GM21381 (cell line): ENCODE measurements around the gene NDUFB7.
"Not testable (repeated sequence)": the region's sequence is repeated elsewhere in the genome, so short reads cannot be mapped to it uniquely, and the experiment has no call there.

Experiments
- ATAC-seq: cut with Tn5 transposase; IDR thresholded peaks from one replicate; pipeline ENCODE4 v1.9.1; 2021; ENCODE audit warnings: mild to moderate bottlenecking, moderate library complexity; ENCODE audit not compliant: unreplicated experiment

The NDUFB7 gene

DNA sequence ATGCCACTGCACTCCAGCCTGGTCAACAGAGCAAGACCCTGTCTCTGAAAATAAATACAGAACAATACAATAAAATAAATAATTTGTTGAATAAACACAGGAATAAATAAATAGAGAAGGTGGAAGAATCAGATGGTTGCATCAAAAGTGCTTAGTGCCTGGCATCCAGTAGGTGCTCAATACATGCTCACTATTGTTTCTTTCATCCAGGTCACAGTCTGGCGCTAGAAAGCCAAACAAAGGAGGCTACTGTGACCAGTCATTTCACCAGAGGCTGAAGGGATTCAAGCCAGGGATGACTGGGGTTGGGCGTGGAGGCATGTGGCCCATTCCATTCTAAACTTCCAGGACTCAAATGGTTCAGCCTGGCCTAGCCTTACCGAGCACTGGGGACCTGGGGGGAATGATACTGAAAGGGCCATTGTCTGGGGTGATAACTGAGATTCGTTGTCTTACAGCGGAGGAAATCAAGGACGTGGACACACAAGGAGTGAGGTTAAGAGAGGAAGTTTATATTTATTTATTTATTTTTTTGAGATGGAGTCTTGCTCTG, 3.6 kb upstream of the NDUFB7 start:
- ATAC-seq, result no peak

DNA sequence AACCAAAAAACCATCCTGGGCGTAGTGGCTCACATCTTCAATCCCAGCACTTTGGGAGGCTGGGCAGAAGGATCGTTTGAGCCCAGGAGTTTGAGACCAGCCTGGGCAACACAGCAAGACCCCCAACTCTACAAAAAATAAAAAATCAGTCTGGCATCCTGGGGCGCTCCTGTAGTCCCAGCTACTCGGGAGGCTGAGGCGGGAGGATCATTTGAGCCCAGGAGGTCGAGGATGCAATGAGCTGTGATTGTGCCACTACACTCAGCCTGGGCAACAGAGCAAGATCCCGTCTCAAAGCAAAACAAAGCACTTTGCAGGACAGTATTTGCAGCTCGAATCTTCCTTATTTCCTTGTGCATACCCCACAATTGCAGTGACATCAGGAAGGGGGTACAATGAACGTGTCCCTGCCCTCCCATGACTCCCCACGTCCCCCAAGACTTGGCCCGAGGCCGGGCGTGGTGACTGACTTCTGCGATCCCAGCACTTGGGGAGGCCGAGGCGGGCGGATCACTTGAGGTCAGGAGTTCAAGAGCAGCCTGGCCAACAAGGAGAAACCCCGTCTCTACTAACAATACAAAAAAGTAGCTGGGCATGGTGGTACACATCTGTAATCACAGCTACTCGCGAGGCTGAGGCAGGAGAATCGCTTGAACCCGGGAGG, 870 bp downstream of the NDUFB7 start:
- no peak for ATAC-seq

DNA sequence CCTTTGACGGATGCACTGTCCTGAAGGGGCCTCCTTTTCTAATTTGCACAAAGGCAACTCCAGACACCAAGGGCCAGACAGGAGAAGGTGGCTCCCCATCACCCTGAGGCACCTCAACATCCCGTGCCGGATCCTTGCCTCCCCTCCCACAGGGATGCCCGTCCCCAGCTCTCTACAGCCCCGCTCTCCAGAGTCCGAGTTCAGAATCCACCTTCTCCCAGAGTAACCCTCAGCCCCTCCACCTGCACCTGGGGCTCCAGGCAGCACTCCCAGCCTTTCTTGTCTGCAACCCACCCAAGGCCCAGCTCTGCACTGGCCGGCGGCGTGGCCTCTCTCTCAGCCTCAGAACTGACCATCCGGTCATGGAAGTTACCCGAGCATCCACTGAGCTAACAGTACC, 4.8 kb downstream of the NDUFB7 start:
- ATAC-seq, result no peak

DNA sequence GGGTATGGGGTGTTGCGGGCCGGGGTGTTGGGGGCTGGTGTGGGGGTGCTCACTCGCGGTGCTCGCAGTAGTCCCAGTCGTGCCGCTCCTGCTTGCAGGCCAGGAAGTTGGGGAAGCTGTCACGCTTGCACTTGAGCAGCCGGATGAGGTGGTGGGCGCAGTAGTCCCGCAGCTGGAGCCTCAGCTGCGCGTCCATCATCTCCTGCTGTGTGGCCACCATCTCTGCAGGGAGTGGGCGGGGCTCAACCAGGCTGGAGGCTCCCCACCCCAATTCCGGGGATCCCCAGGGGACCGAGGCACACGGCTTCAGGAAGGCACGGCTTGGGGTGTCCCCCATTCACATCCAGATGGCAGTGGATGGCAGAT, 5.2 kb downstream of the NDUFB7 start:
- ATAC-seq, result no peak

DNA sequence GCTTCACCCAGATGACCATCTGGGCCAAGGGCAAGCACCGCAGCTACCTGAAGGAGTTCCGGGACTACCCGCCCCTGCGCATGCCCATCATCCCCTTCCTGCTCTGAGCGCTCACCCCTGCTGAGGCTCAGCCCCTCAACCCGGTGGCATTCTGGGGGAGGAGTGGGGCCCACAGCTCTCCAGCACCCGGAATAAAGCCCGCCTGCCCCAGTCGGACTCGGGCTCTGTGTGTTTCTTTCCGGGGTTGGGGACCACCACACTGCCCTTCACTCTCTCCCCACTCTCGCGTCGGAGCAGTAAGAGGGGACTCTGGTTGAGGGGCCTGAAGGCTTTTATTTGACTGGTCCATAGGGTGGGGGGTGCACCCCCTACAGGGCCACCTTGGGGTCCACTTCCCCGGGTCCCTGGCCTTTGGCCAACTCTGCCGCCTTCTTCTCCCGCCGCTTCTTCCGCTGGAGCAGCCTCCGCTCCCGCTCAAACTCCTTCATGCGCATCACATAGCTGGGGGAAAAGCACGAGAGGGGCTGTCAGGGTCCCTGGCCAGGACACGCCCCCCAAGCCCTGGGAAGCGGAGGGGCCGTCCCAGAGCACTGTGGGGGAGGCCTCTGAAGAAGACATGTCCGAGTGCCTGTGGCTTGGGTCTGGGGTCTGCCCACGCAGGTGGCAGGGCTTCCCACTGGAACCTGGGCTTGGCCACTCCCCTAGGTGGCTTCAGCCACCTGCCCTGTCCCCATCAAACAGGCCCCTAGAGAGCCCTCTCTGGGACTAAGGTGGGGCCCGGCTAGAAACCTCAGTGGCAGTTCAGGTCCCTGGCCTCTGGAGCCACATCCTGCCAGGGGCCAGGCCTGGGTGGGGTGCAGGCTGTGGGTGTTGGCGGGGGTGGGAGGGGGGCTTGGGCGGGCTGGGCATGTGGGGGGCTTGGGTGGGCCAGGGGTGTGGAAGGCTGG, 5.8 kb downstream of the NDUFB7 start:
- no peak for ATAC-seq

DNA sequence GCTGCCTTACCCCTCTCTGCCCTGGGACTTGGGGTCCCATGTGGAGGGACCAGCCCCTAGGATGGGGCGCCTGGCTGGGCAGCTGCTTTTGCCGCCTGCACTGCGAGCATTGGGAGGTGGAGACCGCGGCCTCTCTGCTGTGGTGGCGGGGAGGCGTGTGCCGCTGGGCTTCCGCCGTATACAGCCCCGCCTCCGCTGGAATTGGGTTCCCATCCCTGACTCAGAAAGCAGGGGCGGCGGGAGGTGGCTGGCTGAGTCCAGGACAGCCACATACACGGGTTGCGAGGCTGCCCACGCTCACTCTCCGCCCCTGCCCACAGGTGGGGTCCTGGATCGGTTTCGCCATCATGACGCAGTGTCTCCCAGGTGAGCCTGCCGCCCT, 6.6 kb downstream of the NDUFB7 start:
- ATAC-seq, result no peak

DNA sequence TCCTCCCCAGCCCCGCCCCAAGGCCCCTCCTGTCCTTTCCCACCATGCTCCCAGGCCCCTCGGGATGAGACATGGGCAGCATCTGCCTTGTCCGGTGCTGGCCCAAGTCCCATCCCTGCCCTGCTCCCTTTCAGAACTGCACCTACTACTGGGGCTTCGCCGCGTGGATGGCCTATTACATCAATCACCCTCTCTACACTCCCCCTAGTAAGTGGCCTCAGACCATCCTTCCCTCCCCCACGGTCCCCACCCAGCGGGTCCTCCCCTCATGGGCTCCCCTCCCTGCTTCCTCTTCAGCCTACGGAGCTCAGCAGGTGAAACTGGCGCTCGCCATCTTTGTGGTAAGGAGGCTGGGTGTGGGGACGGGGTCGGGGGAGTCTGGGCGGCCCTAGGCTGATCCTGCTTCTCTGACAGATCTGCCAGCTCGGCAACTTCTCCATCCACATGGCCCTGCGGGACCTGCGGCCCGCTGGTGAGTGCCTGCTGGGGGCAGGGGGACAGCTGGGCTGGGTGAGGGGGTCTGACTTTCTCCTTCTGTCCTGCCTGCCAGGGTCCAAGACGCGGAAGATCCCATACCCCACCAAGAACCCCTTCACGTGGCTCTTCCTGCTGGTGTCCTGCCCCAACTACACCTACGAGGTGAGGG, 7.1 kb downstream of the NDUFB7 start:
- not testable (repeated sequence) for ATAC-seq

DNA sequence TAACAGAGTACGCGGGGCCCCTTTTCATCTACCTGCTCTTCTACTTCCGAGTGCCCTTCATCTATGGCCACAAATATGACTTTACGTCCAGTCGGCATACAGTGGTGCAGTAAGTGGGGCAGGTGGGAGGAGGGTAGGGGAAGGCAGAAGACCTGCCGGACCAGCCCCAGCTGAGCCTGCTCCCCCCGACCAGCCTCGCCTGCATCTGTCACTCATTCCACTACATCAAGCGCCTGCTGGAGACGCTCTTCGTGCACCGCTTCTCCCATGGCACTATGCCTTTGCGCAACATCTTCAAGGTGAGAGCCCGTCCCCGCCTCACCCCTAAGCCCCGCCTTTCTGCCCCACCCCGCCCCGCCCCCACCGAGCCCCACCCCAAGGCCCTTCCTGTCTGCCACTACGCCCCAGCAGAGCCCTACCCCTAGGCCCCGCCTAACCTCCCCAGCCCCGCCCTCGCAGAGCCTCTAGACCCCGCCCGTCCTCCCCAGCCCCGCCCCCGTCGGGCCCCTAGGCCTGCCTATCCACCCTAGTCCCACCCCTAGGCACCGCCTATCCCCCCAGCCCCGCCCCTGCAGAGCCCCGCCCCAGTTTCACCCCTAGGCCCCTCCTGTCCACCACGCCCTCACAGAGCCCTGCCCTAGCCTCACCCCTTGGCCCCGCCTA, 7.7 kb downstream of the NDUFB7 start:
- ATAC-seq, result no peak

DNA sequence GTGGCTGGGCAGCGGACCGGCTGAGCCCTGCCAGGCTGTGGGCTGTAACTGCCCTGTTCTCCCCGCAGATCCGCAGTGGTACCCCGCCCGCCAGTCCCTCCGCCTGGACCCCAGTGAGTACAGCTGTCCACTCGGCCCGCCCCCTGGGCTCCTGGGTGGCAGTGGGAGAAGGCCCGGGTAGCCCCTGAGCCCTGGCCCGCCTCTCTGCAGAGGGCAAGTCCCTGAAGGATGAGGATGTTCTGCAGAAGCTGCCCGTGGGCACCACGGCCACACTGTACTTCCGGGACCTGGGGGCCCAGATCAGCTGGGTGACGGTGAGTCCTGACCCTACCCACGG, 8.3 kb downstream of the NDUFB7 start:
- ATAC-seq, result no peak

DNA sequence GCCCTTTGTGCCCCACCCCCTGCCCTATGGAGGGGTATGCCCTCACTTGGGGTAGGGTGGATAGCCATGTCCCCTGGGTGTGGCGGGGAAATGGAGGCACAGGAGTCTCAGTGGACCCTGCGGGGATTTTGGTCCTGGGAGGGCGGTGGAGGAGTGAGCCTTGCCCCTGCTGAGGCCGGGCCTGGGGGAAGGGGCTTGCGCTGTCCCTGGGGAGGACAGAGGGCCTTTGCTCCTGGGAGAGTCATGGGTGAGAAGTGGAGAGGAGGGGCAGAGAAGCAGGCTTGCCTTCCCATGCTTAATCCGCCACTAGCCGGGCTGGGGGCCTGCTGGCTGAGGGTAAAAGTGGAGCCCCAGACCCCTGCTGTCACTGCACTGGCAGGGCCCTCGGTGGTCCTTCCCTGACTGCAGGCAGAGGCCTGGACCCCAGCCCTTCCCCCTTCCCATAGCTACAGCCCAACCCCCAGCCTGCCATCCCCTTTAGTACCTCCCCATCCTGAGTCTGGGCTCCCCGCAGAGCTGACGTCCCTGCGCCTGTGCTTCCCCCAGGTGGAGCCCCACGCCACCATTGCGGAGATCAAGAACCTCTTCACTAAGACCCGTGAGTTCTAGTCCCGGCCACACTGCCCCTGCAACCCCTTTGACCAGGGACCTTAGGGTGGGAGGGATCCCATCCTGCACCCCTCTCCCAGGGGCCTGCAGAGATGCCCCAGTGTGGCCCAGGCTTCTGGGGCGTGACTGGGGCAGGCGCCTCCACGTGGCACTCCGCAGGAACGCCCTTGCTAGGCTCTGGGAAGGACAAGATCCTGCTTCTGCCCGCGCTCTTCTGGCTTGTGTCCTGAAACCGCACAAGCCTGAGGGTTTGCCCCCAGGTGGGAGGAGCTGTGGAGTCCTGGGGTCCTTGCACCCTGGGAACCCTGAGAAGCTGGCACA, 8.9 kb downstream of the NDUFB7 start:
- ATAC-seq, result no peak

DNA sequence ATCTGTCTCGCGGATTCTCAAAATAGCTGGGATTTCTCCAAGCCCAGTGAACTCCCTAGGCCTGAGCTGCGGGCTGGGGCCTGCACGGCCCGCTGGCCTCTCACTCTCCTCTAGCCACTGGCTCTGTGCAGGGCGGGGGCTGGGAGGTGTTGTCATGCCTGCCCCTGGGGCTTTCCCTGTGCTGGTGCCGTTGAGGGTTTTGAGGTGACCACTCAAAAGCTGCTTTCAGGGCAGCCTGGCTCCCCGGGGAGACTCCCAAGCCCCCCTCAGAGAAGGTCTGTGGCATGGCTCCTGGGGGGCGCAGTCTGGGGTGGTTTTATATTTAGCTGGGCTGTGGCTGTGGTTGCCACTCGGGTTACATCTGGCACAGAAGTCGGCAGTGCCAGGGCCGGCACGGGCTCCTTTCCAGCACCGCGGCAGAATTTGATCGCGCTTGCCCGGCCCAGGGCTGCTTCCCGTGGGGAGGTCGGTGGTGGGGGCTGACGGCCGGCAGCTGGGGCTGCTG, 10.0 kb downstream of the NDUFB7 start:
- no peak for ATAC-seq

DNA sequence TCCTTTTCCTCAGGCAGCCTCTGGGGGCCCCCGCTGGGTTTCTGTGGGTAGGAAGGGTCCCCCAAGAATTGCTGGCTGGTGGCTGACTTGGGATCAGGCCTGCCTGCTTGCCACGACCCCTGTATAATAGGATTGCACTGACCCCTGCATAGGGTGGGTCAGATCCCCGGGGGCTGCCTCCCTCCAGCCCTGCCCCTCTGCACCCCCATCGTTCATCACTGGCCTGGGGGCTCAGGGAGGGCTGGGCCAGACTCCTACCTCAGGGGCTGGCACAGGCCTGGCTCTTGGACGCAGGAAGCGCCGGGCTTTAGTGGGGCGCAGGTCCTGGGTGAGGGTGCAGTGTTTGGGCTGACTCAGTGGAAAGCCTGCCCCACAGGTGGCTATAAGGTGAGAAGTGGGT, 10.6 kb downstream of the NDUFB7 start:
- no peak for ATAC-seq

DNA sequence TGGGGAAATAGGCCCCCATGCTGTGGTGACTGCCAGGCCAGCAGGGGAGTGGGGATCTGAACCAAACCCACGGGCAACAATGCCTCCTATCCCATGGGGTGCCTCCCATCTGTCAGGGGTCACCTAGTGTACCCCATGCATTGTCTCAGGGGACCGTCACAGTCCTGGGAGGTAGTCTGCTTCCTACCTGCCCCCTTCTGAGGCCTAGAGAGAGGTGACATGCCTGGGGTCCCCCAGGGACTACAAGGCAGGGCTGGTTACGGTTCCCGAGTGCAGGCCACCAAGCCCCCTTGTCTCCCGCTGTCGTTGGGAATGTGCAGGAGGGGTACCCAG, 11.1 kb downstream of the NDUFB7 start:
- no peak for ATAC-seq

DNA sequence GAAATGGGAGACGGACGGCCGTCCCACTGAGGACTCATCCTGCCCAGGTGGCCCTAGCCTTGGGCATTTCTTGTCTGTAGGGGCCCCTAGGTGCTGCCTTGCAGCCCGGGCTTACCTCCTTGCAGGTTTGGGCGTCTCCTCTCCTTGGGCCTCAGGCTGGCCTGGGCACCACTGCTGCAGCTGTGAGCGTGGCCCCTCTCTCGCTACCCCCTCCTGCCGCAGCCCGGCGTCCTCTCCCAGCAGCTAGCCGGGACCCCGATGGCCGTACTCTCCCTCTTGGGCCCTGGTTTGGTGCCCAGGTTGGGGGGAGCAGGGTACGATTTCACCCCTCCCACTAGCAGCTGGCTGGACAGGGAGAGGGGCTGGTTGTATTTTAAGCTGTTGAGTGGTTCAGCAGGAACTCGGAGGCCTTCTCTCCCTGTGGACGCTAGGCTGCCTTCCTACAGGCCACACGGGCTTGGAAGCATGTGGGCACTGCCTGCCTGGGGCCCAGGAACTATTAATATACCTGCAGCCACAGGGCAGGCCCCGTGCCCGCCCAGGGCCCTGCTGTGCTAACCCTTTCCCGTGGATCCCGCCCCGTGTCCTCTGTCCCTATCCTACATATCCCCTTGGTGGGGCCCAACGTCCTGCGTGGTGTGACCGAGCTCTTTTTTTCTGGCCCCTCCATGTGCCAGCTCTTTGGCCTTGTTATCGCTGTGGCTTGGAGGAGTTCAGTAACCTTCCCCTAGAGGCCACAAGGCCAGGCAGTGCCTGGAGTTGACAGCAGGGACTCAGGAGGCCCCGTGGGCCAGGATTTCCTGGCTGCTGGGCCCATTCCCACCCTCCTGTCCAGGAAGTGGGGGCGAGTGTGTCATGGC, 11.7 kb downstream of the NDUFB7 start:
- no peak for ATAC-seq

DNA sequence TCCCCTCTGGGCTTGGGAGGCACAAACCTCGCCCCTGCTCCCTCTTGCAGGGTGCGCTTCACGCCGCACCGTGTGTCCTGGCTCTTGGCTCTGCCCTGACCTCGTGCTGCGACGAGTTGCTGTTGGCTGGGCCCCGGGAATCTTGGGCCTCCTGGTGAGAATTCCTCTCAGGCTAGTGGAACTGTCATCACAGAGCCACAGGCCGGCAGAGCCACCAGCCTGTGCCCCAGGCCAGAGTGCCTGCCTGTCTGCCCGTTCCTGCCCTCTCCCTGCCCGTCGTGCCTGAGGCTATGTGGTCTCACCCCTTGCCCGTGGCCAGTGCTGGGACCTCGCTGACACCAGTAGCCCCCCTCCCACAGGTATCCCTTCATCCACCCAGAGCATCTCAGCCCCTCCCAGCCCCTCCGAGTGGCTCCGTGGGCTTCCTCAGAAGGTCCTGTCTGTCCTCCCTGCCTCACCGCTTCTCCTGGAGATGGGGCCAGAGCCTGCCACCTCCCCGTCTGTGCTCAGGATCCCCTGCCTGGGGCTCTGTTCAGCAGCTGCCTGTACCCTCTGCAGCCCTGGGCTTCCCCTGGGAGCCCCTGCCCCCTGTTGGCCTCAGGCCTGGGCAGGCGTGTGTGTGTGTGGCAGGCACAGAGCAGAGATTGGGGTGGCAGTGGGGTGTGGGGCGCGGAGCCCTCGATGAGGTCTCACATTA, 13.3 kb downstream of the NDUFB7 start:
- ATAC-seq, result no peak

DNA sequence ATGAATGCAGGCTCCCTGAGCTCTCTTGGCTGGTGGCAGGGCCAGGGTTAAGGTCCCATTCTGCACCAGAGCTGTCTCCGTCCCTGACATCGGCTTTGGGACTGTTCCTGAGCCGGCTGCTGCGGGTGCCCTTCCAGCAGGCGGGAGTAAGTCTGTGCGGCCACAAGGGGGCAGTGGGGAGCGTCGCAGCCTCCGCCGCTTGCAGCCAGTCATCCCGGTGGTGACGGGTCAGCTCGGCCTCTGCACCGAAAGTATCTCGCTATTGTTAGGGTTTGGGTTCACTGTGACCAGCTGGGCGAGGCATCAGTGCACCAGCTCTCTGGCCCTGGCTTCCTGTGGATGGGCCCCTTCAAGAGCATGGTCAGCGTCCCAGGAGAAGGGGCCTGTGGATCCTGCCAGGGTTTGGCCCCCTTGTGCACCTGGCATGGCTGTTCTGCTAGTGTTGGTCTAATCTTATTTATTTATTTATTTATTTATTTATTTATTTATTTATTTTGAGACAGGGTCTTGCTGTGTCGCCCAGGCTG, 15.1 kb downstream of the NDUFB7 start:
- peak; percentile 62 for ATAC-seq

DNA sequence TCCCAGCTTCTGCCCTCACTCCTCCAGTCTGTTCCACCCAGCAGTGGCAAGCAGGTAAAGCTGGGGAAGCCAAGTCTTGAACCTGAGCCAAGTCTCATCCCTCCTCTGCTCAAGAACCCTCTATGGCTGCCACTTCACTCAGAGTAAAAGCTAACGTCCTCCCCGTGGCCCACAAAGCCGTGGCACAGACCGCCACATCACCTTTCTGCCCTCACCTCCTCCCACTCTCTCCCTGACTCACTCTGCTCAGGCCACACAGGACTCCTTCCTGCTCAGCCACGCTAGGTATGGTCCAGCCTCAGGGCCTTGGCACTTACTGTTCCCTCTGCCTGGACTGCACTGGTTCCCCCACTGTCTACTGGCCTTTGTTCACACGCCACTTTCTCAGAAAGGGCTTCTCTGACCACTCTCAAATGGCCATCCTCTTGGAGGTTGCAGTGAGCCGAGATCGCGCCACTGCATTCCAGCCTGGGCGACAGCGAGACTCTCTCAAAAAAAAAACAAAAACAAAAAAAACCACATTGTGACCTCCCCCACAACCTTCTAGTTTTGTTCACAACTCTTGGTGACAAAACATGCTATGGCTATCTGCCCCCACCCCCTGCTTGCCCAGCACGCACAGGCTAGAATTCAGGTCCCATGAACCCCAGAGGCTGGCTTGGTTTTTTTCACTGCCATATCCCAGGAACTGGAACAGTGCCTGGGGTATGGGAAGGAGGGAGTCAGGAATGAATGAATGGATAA, 15.8 kb downstream of the NDUFB7 start:
- no peak for ATAC-seq

DNA sequence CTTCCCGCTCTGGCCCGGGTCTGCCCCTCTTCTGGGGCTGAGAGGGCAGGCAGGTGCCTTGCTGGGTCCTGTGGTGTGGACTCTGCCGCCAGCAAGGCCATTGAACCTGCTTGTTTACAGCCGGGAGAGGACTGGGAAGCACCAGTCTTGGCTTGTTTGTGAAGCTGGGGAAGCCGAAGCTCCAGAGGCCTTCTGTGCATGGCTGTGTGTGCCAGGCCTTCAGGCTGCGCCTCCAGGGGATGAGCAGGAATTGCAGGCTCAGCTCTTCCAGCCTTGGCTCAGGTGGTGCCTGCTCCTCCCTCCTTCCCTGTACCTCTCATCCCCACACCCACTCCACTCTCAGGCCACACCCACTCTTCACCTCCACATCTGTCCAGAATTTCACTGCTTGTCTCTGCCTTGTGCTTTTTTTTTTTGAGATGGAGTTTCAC, 17.5 kb downstream of the NDUFB7 start:
- ATAC-seq, result no peak
